Neural cell (in vitro differentiated cells): ENCODE data around the gene WASF1.

ENCODE experiments used
- EP300 ChIP-seq: fragments of 450-650 bp; conservative IDR thresholded peaks from 2 replicates; pipeline ENCODE4 v1.6.1; 2014; ENCODE audit warnings: antibody characterized with exemption, mild to moderate bottlenecking, moderate library complexity; ENCODE audit not compliant: poor library complexity, severe bottlenecking
- EZH2 ChIP-seq: fragments of 200-600, 300-800 bp; shearing (Covaris generic), sonication (generic); IDR thresholded peaks from 2 replicates; pipeline ENCODE4 v1.6.1; 2014; ENCODE audit warnings: antibody characterized with exemption, low read length, borderline replicate concordance, mild to moderate bottlenecking; ENCODE audit not compliant: insufficient read depth, poor library complexity, severe bottlenecking
- POLR2AphosphoS5 ChIP-seq: IDR thresholded peaks from 2 replicates; pipeline ENCODE4 v1.6.1; 2012
- SMC3 ChIP-seq: fragments of 450-650 bp; conservative IDR thresholded peaks from 2 replicates; pipeline ENCODE4 v1.6.1; 2014; ENCODE audit warnings: antibody characterized with exemption, mild to moderate bottlenecking, moderate library complexity; ENCODE audit not compliant: poor library complexity
- TF ChIP-seq, protein P1 (sequence below): fragments of 450-650 bp; IDR thresholded peaks from 2 replicates; pipeline ENCODE4 v1.5.1; 2014; ENCODE audit warnings: antibody characterized with exemption, mild to moderate bottlenecking, moderate library complexity; ENCODE audit not compliant: poor library complexity, severe bottlenecking
- TF ChIP-seq, protein P2 (sequence below): IDR thresholded peaks from 2 replicates; pipeline ENCODE4 v1.6.1; 2012; ENCODE audit warnings: borderline replicate concordance

DNA sequence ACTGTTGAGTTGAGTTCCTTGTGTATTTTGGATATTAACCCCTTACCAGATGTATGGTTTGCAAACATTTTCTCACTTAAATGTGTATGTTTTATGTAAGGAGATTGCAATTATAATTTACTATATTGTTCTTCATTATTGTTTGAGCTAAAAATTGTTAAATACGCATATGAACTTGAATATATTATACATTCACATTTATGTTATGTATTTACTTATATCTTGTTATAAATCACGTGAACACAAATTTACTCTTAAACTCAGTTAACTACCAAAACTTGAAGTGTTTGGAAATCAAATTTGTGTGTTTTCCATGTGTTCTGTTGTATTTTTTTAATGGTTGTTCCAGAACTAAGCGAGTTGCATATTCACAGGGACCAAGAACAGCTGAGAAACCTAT, 19.1 kb upstream of the WASF1 start:
- TF ChIP-seq, protein P1, sequence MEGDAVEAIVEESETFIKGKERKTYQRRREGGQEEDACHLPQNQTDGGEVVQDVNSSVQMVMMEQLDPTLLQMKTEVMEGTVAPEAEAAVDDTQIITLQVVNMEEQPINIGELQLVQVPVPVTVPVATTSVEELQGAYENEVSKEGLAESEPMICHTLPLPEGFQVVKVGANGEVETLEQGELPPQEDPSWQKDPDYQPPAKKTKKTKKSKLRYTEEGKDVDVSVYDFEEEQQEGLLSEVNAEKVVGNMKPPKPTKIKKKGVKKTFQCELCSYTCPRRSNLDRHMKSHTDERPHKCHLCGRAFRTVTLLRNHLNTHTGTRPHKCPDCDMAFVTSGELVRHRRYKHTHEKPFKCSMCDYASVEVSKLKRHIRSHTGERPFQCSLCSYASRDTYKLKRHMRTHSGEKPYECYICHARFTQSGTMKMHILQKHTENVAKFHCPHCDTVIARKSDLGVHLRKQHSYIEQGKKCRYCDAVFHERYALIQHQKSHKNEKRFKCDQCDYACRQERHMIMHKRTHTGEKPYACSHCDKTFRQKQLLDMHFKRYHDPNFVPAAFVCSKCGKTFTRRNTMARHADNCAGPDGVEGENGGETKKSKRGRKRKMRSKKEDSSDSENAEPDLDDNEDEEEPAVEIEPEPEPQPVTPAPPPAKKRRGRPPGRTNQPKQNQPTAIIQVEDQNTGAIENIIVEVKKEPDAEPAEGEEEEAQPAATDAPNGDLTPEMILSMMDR, result no peak
- TF ChIP-seq POLR2AphosphoS5, result no peak
- TF ChIP-seq, protein P2, sequence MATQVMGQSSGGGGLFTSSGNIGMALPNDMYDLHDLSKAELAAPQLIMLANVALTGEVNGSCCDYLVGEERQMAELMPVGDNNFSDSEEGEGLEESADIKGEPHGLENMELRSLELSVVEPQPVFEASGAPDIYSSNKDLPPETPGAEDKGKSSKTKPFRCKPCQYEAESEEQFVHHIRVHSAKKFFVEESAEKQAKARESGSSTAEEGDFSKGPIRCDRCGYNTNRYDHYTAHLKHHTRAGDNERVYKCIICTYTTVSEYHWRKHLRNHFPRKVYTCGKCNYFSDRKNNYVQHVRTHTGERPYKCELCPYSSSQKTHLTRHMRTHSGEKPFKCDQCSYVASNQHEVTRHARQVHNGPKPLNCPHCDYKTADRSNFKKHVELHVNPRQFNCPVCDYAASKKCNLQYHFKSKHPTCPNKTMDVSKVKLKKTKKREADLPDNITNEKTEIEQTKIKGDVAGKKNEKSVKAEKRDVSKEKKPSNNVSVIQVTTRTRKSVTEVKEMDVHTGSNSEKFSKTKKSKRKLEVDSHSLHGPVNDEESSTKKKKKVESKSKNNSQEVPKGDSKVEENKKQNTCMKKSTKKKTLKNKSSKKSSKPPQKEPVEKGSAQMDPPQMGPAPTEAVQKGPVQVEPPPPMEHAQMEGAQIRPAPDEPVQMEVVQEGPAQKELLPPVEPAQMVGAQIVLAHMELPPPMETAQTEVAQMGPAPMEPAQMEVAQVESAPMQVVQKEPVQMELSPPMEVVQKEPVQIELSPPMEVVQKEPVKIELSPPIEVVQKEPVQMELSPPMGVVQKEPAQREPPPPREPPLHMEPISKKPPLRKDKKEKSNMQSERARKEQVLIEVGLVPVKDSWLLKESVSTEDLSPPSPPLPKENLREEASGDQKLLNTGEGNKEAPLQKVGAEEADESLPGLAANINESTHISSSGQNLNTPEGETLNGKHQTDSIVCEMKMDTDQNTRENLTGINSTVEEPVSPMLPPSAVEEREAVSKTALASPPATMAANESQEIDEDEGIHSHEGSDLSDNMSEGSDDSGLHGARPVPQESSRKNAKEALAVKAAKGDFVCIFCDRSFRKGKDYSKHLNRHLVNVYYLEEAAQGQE, result no peak
- TF ChIP-seq EZH2, result no peak
- TF ChIP-seq EP300, result no peak
- no peak for TF ChIP-seq SMC3
